GM23338 (cell line): ENCODE measurements around the gene FAM209A. TPM values are rescaled to one million over a fixed set of nuclear protein-coding genes. Genes with fewer than 3 reads are reported as not detected.

Source experiments
- ATAC-seq: fragments of 200-7000 bp; cut with Tn5 transposase; 3 replicates; pipeline ENCODE4 v1.9.1; 2020
- DNase-seq: peaks from one replicate; pipeline ENCODE4 v3.0.0-alpha.2; 2015; ENCODE audit warnings: low spot score
- H2AFZ ChIP-seq: fragments of 200-600 bp; sonication (generic); 2 replicates; pipeline ENCODE4 v1.8.0; 2016; ENCODE audit warnings: antibody characterized with exemption, mild to moderate bottlenecking, moderate library complexity
- H3F3A ChIP-seq: fragments of 200-600 bp; sonication (generic); replicated peaks from 2 replicates; pipeline ENCODE4 v1.8.0; 2017; ENCODE audit warnings: antibody characterized with exemption, mixed run types, low read depth
- H3K27ac ChIP-seq: fragments of 200-600 bp; sonication (generic); 2 replicates; pipeline ENCODE4 v1.6.1; 2016; ENCODE audit warnings: low read depth
- H3K27me3 ChIP-seq: fragments of 200-600 bp; sonication (generic); 2 replicates; pipeline ENCODE4 v1.8.0; 2016; ENCODE audit warnings: mild to moderate bottlenecking, mixed run types, moderate library complexity; ENCODE audit not compliant: insufficient read depth
- H3K36me3 ChIP-seq: fragments of 200-600 bp; sonication (generic); 2 replicates; pipeline ENCODE4 v1.8.0; 2016; ENCODE audit warnings: mild to moderate bottlenecking; ENCODE audit not compliant: insufficient read depth
- H3K4me1 ChIP-seq: fragments of 200-600 bp; sonication (generic); 2 replicates; pipeline ENCODE4 v1.8.0; 2016; ENCODE audit warnings: mild to moderate bottlenecking, moderate library complexity; ENCODE audit not compliant: insufficient read depth
- H3K4me2 ChIP-seq: fragments of 200-600 bp; sonication (generic); 2 replicates; pipeline ENCODE4 v1.7.1; 2017; ENCODE audit warnings: mixed run types
- H3K4me3 ChIP-seq: fragments of 200-600 bp; sonication (generic); 2 replicates; pipeline ENCODE4 v1.6.1; 2016; ENCODE audit warnings: mixed run types
- H3K79me2 ChIP-seq: fragments of 200-600 bp; sonication (generic); replicated peaks from 2 replicates; pipeline ENCODE4 v1.8.0; 2017; ENCODE audit warnings: mild to moderate bottlenecking; ENCODE audit not compliant: insufficient read depth
- H3K9me2 ChIP-seq: fragments of 200-600 bp; sonication (generic); 2 replicates; pipeline ENCODE4 v1.8.0; 2017; ENCODE audit not compliant: insufficient read depth
- H4K20me1 ChIP-seq: fragments of 200-600 bp; sonication (generic); replicated peaks from 2 replicates; pipeline ENCODE4 v1.8.0; 2017; ENCODE audit warnings: mild to moderate bottlenecking; ENCODE audit not compliant: insufficient read depth
- H3K27ac Mint-ChIP-seq: 2 replicates; pipeline ENCODE4 v1.8.0; 2020; ENCODE audit warnings: inconsistent platforms, mild to moderate bottlenecking, moderate library complexity, mixed read lengths
- H3K27me3 Mint-ChIP-seq: 3 replicates; pipeline ENCODE4 v1.8.0; 2022; ENCODE audit warnings: low read depth, mild to moderate bottlenecking, moderate library complexity, mixed read lengths, inconsistent platforms; ENCODE audit not compliant: insufficient read depth, poor library complexity
- H3K36me3 Mint-ChIP-seq: 3 replicates; pipeline ENCODE4 v1.8.0; 2021; ENCODE audit warnings: low read depth, mild to moderate bottlenecking, inconsistent platforms, moderate library complexity, mixed read lengths
- H3K4me1 Mint-ChIP-seq: 3 replicates; pipeline ENCODE4 v1.8.0; 2020; ENCODE audit warnings: mild to moderate bottlenecking, inconsistent platforms, mixed read lengths
- H3K4me3 Mint-ChIP-seq: 3 replicates; pipeline ENCODE4 v1.8.0; 2021; ENCODE audit warnings: moderate library complexity, mild to moderate bottlenecking, inconsistent platforms, mixed read lengths
- H3K9me3 Mint-ChIP-seq: 3 replicates; pipeline ENCODE4 v1.8.0; 2020; ENCODE audit warnings: moderate library complexity, mild to moderate bottlenecking, inconsistent platforms, mixed read lengths
- CREB1 ChIP-seq: fragments of 250-450 bp; sonication (Bioruptor Pico); IDR thresholded peaks from 2 replicates; pipeline ENCODE4 v1.5.0; 2020; ENCODE audit warnings: low read depth, mild to moderate bottlenecking, moderate library complexity
- EZH2 ChIP-seq: fragments of 200-600 bp; sonication (generic); IDR thresholded peaks from one replicate; pipeline ENCODE4 v1.8.0; 2017; ENCODE audit warnings: antibody characterized with exemption, mild to moderate bottlenecking, low read depth; ENCODE audit not compliant: unreplicated experiment
- EZH2phosphoT487 ChIP-seq: fragments of 200-600 bp; sonication (generic); IDR thresholded peaks from one replicate; pipeline ENCODE4 v1.8.1; 2018; ENCODE audit warnings: antibody characterized with exemption; ENCODE audit not compliant: unreplicated experiment
- JUNB ChIP-seq: IDR thresholded peaks from one replicate; pipeline ENCODE4 v1.6.1; 2016; ENCODE audit warnings: antibody characterized with exemption; ENCODE audit not compliant: unreplicated experiment
- NANOG ChIP-seq: IDR thresholded peaks from 2 replicates; pipeline ENCODE4 v1.6.1; 2016; ENCODE audit warnings: antibody characterized with exemption, borderline replicate concordance
- POLR2AphosphoS5 ChIP-seq: IDR thresholded peaks from 2 replicates; pipeline ENCODE4 v1.6.1; 2016; ENCODE audit warnings: antibody characterized with exemption, low read depth
- STAT1 ChIP-seq: IDR thresholded peaks from one replicate; pipeline ENCODE4 v1.6.1; 2016; ENCODE audit warnings: antibody characterized with exemption; ENCODE audit not compliant: unreplicated experiment
- ZNF114 ChIP-seq: fragments of 250-450 bp; sonication (Bioruptor Pico); IDR thresholded peaks from 2 replicates; pipeline ENCODE4 v1.5.0; 2020; ENCODE audit warnings: mild to moderate bottlenecking, moderate library complexity
- ZNF331 ChIP-seq: fragments of 250-450 bp; sonication (Bioruptor Pico); IDR thresholded peaks from 2 replicates; pipeline ENCODE4 v1.5.0; 2020; ENCODE audit warnings: low read depth, mild to moderate bottlenecking, moderate library complexity
- polyA plus RNA-seq: library from polyadenylated mRNA; unstranded; fragments of >200 nt; fragmentation: Nextera tagmentation; extraction: Ambion mirVana; gene quantifications from 2 replicates; pipeline ENCODE4 v1.2.1, GENCODE V29; 2016
- total RNA-seq: library from RNA; depleted of rRNA; stranded (reverse); fragments of >200 nt; shearing (Covaris generic); gene quantifications from 2 replicates; pipeline ENCODE4 v1.2.3, GENCODE V29; 2014
- TF ChIP-seq, protein P1 (sequence below), 2 experiments: fragments of 200-600 bp in 1 of 2; sonication (generic) in 1 of 2; conservative IDR thresholded peaks; 2 replicates each; pipeline versions ENCODE4 v1.5.1 to v1.6.1; 2016 to 2017; ENCODE audit warnings: antibody characterized with exemption in 2 of 2, low read depth in 2 of 2, mild to moderate bottlenecking in 2 of 2, moderate library complexity in 1 of 2
- TF ChIP-seq, protein P2 (sequence below): IDR thresholded peaks from 2 replicates; pipeline ENCODE4 v1.6.1; 2016; ENCODE audit warnings: antibody characterized with exemption
- TF ChIP-seq, protein P3 (sequence below): fragments of 250-450 bp; sonication (Bioruptor Pico); IDR thresholded peaks from 2 replicates; pipeline ENCODE4 v1.5.0; 2020; ENCODE audit warnings: mild to moderate bottlenecking, moderate library complexity
- TF ChIP-seq, protein P4 (sequence below): IDR thresholded peaks from one replicate; pipeline ENCODE4 v1.6.1; 2018; ENCODE audit warnings: antibody characterized with exemption; ENCODE audit not compliant: unreplicated experiment

FAM209A gene
- total and polyA plus RNA-seq, 2 experiments from 2014 or later, result not detected

DNA sequence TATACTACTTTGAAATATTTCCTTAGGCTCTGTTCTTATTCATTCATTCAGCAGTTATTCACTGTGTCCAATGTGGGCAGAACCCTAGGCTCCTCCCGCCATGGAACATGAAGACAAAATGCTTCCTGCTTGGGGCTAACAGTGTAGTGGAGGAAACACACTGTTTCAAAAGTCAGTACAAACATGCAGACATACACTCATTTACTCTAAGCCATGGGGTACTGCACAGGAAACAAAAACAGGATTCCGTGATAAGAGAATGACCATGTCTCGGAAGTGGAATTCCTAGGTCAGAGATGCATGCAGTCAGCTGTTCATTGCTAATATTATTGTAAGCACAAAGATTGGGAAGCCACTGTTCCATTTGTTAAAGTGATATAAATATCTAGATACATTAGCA lies 18.4 kb upstream of the FAM209A start:
- Mint-ChIP-seq H3K27me3 (no peaks in the 10 kb centered on the region), H3K36me3 (no peaks in the 10 kb centered on the region), H3K9me3 (no peaks in the 10 kb centered on the region), H3K27ac (no peak overlapping the region), H3K4me1 (no peaks in the 10 kb centered on the region), H3K4me3 (no peak overlapping the region)
- no peaks in the 10 kb centered on the region for H3K27me3 ChIP-seq
- peaks cover 8% of the 10 kb centered on the region; the same call in 1 of the 2 replicates for H4K20me1 ChIP-seq
- H3K9me2 ChIP-seq, result no peaks in the 10 kb centered on the region
- no peak for DNase-seq
- no peak for ATAC-seq
- H3K4me2 ChIP-seq, result no peak overlapping the region
- H3K36me3 ChIP-seq, result no peaks in the 10 kb centered on the region
- no peaks in the 10 kb centered on the region for H3F3A ChIP-seq
- no peaks in the 10 kb centered on the region for H3K4me1 ChIP-seq
- H3K27ac ChIP-seq, result no peak overlapping the region
- H3K4me3 ChIP-seq, result no peak overlapping the region
- no peak for TF ChIP-seq NANOG
- TF ChIP-seq, protein P1, sequence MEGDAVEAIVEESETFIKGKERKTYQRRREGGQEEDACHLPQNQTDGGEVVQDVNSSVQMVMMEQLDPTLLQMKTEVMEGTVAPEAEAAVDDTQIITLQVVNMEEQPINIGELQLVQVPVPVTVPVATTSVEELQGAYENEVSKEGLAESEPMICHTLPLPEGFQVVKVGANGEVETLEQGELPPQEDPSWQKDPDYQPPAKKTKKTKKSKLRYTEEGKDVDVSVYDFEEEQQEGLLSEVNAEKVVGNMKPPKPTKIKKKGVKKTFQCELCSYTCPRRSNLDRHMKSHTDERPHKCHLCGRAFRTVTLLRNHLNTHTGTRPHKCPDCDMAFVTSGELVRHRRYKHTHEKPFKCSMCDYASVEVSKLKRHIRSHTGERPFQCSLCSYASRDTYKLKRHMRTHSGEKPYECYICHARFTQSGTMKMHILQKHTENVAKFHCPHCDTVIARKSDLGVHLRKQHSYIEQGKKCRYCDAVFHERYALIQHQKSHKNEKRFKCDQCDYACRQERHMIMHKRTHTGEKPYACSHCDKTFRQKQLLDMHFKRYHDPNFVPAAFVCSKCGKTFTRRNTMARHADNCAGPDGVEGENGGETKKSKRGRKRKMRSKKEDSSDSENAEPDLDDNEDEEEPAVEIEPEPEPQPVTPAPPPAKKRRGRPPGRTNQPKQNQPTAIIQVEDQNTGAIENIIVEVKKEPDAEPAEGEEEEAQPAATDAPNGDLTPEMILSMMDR (conservative IDR thresholded peaks at IDR 0.05; ENCODE audit: low read depth in 2 of 2), result no peak
- TF ChIP-seq ZNF331 (CRISPR knock-in tag), result no peak
- TF ChIP-seq, protein P2, sequence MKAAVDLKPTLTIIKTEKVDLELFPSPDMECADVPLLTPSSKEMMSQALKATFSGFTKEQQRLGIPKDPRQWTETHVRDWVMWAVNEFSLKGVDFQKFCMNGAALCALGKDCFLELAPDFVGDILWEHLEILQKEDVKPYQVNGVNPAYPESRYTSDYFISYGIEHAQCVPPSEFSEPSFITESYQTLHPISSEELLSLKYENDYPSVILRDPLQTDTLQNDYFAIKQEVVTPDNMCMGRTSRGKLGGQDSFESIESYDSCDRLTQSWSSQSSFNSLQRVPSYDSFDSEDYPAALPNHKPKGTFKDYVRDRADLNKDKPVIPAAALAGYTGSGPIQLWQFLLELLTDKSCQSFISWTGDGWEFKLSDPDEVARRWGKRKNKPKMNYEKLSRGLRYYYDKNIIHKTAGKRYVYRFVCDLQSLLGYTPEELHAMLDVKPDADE, result no peak
- no peak for TF ChIP-seq ZNF114 (CRISPR knock-in tag)
- no peak for TF ChIP-seq EZH2phosphoT487
- TF ChIP-seq, protein P3, sequence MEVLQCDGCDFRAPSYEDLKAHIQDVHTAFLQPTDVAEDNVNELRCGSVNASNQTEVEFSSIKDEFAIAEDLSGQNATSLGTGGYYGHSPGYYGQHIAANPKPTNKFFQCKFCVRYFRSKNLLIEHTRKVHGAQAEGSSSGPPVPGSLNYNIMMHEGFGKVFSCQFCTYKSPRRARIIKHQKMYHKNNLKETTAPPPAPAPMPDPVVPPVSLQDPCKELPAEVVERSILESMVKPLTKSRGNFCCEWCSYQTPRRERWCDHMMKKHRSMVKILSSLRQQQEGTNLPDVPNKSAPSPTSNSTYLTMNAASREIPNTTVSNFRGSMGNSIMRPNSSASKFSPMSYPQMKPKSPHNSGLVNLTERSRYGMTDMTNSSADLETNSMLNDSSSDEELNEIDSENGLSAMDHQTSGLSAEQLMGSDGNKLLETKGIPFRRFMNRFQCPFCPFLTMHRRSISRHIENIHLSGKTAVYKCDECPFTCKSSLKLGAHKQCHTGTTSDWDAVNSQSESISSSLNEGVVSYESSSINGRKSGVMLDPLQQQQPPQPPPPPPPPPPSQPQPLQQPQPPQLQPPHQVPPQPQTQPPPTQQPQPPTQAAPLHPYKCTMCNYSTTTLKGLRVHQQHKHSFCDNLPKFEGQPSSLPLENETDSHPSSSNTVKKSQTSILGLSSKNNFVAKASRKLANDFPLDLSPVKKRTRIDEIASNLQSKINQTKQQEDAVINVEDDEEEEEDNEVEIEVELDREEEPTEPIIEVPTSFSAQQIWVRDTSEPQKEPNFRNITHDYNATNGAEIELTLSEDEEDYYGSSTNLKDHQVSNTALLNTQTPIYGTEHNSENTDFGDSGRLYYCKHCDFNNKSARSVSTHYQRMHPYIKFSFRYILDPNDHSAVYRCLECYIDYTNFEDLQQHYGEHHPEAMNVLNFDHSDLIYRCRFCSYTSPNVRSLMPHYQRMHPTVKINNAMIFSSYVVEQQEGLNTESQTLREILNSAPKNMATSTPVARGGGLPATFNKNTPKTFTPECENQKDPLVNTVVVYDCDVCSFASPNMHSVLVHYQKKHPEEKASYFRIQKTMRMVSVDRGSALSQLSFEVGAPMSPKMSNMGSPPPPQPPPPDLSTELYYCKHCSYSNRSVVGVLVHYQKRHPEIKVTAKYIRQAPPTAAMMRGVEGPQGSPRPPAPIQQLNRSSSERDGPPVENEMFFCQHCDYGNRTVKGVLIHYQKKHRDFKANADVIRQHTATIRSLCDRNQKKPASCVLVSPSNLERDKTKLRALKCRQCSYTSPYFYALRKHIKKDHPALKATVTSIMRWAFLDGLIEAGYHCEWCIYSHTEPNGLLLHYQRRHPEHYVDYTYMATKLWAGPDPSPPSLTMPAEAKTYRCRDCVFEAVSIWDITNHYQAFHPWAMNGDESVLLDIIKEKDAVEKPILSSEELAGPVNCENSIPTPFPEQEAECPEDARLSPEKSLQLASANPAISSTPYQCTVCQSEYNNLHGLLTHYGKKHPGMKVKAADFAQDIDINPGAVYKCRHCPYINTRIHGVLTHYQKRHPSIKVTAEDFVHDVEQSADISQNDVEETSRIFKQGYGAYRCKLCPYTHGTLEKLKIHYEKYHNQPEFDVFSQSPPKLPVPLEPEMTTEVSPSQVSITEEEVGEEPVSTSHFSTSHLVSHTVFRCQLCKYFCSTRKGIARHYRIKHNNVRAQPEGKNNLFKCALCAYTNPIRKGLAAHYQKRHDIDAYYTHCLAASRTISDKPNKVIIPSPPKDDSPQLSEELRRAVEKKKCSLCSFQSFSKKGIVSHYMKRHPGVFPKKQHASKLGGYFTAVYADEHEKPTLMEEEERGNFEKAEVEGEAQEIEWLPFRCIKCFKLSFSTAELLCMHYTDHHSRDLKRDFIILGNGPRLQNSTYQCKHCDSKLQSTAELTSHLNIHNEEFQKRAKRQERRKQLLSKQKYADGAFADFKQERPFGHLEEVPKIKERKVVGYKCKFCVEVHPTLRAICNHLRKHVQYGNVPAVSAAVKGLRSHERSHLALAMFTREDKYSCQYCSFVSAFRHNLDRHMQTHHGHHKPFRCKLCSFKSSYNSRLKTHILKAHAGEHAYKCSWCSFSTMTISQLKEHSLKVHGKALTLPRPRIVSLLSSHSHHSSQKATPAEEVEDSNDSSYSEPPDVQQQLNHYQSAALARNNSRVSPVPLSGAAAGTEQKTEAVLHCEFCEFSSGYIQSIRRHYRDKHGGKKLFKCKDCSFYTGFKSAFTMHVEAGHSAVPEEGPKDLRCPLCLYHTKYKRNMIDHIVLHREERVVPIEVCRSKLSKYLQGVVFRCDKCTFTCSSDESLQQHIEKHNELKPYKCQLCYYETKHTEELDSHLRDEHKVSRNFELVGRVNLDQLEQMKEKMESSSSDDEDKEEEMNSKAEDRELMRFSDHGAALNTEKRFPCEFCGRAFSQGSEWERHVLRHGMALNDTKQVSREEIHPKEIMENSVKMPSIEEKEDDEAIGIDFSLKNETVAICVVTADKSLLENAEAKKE, result no peak
- no peak for TF ChIP-seq STAT1
- TF ChIP-seq CREB1 (CRISPR knock-in tag), result no peak
- TF ChIP-seq POLR2AphosphoS5, result no peak
- TF ChIP-seq, protein P4, sequence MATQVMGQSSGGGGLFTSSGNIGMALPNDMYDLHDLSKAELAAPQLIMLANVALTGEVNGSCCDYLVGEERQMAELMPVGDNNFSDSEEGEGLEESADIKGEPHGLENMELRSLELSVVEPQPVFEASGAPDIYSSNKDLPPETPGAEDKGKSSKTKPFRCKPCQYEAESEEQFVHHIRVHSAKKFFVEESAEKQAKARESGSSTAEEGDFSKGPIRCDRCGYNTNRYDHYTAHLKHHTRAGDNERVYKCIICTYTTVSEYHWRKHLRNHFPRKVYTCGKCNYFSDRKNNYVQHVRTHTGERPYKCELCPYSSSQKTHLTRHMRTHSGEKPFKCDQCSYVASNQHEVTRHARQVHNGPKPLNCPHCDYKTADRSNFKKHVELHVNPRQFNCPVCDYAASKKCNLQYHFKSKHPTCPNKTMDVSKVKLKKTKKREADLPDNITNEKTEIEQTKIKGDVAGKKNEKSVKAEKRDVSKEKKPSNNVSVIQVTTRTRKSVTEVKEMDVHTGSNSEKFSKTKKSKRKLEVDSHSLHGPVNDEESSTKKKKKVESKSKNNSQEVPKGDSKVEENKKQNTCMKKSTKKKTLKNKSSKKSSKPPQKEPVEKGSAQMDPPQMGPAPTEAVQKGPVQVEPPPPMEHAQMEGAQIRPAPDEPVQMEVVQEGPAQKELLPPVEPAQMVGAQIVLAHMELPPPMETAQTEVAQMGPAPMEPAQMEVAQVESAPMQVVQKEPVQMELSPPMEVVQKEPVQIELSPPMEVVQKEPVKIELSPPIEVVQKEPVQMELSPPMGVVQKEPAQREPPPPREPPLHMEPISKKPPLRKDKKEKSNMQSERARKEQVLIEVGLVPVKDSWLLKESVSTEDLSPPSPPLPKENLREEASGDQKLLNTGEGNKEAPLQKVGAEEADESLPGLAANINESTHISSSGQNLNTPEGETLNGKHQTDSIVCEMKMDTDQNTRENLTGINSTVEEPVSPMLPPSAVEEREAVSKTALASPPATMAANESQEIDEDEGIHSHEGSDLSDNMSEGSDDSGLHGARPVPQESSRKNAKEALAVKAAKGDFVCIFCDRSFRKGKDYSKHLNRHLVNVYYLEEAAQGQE, result no peak
- TF ChIP-seq JUNB, result no peak
- no peak for TF ChIP-seq EZH2
- H2AFZ ChIP-seq, result no peak overlapping the region
- H3K79me2 ChIP-seq, result 0 out of 2 replicates have a peak, but pooled peaks cover 6% of the 10 kb centered on the region
